Embryonic facial prominence (tissue), 1 donor: ENCODE results near the gene FBRSL1.

Experiments
- DNase-seq: peaks from one replicate; pipeline ENCODE4 v3.0.0-alpha.2; 2016; ENCODE audit errors: extremely low spot score

The FBRSL1 gene

DNA sequence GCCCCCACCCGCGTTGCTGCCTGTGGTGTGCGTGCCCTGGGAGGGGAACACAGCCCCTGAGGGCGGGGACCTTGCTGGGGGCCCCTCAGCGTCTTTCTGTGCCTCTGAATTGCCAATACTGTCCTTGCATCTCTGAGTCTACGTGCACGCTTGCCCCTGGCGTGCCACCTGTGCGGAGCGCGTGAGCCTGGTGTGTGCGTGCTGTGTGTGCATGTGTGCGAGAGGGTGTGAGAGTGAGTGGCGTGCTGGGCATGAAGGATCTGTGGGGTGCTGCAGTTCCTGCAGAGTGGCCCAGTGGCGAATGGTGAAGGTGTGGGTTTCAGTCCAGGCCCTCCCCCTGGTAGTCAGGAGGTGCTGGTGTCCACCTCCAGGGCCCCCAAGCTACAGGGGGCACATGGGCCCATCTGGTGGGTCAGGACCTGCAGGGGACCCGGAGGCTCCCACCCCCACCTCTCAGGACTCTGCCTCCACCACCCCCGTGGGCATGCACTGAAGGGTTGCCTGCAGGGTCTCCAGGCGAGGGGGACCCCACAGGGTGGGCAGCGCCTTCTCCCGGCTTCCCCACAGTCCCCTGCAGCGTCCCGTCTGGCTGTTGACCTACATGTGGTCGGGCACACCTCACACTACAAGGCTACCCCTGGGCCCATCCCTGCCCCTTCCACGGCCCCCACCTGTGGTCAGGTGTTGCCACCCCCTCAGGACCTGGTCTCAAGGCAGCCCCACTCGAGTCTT is 21.0 kb downstream of the FBRSL1 start:
- no peak for DNase-seq

DNA sequence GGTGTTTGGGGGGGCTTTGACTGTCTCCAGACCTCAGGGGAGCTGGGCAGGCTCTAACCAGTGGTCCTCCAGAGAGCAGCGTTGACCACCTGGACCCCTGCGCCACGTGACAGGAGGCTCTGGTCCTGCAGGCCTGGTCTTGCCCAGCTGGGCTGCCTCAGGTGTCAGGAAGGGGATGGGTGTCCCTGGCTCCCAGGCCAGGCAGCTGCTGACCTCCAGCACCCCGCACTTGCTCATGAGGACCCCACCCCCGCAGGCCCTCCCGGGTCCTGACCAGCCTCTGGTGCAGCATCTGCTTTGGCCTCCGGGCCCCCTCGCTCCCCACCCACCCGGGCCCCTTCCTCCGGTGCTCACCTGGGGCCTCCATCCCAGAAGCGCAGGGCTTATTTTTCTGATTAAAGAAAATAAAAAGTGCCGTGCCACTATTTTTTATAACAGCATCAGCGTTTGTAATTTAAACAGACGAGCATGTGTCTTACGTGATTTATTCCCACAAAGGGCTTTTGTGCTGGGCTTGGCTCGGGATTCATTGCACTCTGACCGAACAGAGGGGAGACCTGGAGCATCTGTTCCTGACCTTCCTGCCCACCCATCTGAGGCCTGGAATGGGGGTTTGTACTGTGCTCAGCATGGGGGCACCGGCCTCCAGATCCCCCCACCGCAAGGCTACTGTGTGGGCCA is 21.7 kb downstream of the FBRSL1 start:
- DNase-seq = no peak

DNA sequence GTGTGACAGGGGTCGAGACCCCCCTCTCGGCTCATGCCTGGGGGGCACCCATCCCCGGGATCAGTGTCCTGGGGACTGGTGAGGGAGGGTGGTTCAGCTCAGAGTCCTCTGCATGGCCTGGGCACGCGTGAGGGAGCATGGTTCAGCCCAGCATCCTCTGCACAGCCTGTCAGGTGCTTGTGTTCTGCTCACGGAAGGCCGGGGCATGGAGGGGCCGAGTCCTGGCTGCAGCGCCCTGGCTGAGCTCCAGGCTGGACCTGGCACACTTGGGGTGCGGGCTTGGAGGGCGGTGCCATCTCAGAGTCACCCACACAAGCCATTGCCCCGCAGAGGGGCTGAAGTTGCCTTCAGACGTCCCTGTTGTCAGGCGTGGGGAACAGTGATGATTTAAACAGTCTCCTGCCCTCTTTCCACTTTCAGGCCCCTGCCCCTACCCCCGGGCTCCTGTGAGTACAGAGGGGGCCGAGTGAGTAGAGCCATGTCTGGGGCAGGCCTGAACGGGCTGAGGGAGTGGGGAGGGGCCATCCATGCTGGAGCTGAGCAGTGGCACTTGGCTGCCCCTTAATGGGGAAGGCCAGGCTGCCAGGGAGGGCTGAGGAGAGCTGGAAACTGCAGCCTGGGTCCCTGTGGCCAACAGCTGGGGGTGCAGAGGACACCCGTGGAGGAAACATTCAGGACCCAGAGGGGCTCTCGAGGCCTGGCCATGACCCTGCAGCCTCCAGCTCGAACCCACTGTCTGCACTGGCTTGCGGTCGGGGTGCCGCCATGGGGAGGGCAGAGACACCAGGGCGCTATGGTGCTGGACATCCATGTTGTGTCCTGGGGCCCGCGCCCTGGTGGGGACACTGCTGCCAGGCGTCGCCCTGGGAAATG is 22.5 kb downstream of the FBRSL1 start:
- no peak for DNase-seq

DNA sequence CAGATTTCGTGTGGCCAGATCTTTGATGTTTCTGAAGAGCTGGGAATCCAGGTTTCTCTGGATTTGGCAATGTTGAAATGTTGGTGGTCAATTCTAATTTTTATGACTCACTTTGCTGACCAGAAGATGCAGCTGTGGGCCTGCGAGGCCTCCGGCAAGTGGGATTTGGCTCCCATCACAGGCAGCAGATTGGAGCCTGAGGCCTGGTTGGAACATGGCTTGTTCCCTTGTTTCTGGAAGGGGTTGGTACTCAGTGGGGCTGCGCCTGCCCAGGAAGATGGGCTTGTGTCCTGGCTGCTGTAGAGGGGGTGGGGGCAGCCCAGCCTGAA is 23.1 kb downstream of the FBRSL1 start:
- no peak for DNase-seq

DNA sequence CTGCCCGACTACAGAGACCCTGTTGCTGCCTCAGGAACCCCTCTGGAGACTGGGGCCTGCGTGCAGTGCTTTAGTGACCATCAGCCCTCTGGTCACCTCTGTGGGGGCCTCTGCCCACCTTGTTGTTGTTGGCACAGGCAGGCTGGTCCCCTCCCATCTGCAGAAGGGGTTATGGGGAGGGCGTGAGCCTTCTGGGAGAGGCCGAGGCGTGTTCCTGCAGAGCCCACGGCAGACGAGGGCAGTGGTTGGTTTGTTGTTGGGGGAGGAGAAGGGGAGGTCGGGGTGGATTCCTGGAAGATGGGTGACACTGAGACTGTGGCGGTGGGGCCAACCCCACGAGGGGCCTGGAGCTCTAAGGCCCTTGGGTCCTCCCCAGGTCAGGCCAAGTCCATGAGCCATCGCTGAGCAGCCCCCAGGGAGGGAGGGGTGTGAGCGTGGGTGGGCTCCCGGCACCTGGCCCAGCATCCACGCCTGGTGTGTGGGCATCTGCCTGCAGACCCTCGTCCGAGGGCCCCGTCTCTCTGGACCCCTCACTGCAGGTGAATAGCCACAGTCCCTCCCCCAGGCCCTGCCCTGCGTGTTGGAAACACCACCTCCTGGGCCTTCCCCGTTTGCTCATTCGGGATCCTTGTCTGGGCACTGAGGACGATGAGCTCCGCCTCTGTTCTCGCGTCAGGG is 23.6 kb downstream of the FBRSL1 start:
- DNase-seq = no peak

DNA sequence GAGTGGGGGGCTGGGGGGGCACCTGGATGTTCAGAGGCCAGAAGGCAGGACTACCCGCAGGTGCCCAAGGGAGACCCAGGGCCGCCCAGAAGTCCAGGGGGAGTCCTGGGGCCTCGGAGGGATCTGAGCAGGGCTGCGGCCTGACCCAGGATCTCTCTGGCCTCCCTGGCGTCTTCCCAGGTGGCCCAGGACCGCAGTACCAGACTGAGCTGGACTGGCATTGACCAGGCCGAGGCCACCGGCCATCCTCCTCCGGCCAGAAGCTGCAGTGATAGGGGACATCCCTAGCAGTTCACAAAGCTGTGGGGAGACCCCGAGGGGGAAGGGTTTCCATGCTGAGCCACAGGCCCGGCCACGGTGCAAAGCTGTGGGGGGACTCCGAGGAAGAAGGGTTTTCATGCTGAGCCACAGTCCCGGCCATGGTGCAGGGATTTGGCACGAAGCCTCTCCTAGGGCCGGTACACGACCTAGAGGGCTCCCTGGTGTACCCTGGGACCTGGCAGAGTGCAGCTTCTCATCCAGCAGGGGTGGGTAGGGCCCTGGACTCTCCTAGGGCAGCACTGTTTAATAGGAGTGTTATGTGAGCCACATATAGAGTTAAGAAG is 24.4 kb downstream of the FBRSL1 start:
- no peak for DNase-seq

DNA sequence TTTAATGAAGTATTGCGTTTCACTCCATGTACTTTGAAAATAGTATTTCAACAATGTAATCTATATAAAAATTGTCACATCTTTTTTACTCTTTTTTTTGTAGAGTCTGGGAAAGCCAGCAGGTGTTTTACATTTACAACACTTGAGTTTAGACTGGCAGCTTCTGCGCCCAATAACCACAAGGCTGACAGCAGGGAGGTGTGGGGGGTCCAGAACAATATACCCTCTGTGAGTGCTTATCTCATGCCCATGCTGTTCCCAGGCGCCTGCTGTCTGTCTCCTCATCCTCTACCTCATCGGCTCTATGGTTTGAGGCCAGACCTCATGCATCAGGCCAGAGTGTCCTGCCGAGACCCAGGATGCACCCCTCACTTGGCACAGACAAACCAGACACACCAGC is 24.9 kb downstream of the FBRSL1 start:
- DNase-seq = no peak

DNA sequence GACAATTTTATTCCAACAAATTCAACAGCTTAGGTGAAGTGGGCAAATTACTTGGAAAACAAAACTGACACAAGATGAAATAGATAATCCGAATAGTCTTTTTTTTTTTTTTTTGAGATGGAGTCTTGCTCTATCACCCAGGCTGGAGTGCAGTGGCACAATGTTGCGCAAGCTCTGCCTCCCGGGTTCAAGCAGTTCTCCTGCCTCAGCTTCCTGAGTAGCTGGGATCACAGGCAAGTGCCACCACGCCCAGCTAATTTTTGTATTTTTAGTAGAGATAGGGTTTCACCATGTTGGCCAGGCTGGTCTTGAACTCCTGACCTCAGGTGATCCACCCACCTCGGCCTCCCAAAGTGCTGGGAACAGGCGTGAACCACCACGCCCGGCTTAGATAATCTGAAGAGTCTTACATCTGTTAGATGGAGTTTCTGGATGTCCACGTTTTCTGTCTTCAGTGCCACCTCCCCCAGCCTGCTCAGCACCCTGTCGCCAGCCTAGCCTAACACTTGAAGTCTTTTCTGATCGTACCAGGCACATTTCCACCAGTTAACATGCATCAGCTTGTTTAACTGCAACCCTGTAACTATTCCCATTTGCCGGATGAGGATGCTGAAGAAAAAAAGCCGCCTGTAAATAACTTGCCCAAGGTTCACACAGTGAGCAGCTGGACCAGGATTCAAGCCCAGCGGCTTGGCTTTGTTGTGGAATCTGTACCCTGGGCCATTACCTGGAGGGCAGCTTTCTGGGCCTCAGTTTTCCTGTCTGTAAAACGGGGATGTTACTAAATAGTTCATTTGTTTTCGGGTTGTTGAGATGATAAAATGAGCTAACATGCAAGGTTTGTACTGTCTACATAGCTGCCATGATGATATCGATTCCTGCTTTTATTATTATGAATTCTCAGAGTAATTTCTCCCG is 26.4 kb downstream of the FBRSL1 start:
- no peak for DNase-seq

DNA sequence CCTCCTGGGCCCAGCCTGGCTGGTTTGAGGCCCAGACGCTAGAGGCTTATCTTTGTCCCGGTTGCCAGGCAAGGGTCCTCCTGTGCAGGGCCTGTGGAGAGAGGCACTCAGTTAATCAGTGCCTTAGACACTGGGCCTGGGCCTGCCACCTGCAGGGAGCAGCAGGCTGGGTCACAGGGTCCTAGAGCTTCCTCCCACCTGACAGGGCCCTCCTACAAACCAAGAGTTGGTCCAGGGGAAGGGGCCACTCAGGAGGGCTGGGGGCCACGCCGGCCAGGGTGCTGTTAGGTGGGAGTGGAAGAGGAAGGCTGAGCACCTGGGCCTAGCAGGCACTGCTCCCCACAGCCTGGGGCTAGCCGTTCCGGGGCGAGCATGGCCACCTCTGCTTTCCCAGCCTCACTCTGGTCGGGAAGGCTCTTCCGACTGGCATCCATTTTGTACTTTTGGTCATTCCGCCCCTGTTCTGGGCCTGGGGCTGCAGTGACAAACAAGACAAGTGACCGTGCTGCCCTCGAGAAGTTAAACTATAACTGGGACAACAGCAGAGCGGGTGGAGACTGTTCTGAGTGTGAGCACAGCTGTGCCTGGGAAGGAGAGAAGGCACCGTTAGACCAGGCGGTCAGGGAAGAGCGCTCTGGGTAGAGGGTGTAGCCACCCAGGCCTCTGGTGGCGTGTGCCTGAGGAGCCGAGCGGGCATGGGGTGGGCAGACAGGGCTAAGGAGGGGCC is 27.2 kb downstream of the FBRSL1 start:
- DNase-seq = no peak

DNA sequence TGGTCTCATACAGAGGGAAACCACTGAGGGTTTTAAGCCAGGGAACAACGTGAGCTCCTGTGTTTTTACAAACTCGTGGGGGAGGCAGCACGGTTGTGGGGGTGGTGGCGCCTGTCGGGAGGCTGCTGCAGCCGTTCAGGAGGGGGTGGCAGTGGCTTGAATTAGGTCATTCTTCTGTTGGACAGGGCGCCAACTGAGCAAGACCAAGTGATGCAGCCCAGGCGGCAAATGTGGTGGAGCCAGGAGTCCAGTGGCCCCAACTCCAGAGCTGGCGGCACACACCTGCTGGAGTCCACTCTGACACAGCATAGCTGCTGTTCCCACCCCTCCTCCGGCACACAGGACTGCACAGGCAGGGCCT is 27.8 kb downstream of the FBRSL1 start:
- no peak for DNase-seq

DNA sequence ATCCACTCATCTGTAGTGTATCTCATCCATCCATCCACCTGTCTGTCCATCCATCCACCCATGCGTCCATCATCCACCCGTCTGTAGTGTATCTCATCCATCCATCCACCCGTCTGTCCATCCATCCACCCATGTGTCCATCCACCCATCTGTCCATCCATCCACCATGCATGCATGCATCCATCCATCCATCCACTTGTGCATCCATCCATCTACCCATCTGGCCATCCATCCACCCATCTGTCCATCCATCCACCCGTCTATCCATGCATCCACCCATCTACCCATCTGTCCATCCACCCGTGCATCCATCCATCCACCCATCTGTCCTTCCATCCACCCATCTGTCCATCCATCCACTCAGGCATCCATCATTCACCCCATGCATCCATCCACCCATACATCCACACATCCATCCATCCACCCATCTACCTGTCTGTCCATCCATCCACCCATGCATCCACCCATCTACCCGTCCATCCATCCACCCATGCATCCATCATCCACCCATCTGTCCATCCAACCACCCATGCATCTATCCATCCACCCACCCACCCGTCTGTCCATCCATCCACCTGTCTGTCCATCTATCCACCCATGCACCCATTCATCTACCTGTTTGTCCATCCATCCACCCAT is 28.5 kb downstream of the FBRSL1 start:
- no peak for DNase-seq

DNA sequence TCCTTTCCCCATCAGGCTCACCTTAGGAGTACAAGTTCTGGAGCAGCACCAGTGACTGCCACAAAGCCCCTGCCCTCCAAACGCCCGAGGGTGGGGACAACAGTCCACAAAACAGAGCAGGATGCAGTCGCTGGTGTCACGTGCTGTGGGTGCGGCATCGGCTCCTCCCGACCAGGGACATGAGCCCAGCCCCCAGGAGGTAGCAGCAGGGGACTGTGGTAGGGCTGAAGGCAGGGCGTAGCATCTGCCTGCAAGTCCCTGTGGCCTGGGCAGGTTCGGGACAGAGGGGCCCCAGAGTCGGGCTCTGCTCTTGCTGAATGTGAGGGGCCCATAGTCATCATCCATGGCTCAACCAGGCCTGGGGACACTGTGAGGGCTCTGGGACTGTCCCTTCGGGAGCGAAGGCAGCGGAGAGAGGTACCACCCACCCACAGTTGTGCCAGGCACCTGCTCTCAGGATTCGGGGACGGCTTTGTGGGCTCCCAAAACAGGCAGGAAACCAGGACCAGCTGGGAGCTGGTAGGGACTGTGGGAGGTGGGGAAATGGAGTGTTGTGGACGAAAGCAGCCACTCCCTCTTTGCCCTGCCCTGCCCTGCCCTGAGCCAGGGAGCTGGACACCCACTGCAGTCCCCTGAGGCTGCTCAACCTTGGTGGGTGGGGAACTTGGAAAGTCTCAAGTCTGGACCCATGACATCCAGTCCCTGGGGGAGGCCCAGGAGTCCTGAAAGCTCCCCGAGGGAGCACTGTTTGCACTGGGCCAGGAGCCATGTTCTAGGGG is 30.7 kb downstream of the FBRSL1 start:
- no peak for DNase-seq

DNA sequence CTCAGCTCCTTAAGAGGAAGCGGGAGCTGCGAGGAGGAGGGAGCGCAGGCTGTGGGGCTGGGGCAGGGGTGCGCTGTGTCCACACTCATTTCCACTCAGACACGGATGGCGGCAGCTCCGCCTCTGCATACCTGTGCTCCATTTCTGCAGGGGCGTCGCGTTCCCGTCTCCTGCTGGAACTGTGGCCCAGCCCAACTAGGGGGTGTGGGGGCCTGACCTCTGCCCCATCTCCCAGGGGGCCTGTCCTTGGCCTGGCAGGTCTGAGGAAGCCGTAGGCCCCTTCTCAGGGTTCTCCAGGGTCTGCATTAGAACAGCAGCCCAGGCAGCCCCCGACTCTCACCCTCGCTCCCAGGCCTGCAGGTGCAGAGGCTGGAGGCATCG is 31.2 kb downstream of the FBRSL1 start:
- no peak for DNase-seq

DNA sequence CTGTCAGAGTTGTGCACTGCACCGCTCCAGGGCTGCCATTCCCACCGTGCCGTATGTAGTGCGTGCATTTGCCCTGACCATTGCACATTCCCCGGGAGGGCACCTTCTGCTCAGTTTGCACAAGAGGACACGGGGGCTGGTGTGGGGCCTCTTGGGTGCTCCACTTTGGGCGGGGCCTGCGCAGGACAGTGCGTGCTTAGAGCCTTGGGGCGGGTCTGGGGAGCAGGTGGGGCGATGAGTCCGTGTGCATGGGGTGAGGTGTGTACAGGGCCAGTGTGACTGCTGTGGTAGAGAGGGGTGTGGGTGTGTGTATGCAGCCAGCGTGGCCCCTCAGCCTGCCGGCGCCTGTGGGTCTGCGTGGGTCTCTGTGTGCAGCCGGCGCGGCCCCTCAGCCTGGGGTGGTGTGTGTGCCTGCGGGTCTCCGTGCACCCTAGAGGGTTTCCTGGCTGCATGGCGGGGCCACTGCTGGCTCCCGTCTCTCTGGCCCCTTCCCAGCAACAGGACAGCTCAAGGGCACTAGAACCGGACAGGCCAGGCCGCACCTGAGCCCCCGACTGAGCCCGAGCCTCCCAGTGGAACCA is 31.9 kb downstream of the FBRSL1 start:
- no peak for DNase-seq

DNA sequence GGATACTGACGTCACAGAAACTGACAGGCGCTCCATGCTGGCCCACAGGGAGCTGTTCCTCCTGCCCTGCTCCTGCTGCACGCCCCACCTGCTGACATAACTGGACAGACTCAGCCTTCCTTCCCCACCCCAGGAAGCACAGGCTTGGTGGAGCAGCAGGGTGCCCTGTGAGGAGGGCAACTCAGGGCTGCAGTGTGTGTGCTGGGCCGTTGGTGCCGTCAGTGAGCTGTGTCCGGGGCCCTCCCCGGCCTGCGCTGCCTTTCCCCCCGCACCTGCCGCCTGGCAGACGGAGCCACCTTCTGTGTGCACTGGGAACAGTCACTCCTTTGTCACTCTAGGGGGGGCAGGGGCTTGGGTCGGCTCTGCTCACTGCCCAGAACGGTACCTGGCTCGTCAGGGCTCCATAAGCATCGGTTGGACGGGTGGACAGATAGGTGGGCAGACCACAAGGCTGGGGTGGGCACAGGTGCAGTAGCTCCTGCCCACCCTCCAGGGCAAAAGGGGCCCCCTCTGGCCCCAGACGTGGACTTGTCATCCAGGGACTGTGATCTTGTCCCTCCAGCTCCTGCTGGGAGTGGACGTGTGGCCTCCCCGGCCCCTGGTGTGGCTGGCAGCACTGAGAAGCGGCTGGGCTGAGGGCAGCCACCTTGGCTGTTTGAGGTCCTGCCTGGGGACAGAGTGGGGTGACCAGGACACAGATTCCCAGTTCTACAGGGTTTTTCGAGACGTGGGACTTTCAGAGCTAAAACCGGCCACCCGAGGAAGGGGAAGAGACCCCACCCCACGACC is 32.8 kb downstream of the FBRSL1 start:
- no peak for DNase-seq

DNA sequence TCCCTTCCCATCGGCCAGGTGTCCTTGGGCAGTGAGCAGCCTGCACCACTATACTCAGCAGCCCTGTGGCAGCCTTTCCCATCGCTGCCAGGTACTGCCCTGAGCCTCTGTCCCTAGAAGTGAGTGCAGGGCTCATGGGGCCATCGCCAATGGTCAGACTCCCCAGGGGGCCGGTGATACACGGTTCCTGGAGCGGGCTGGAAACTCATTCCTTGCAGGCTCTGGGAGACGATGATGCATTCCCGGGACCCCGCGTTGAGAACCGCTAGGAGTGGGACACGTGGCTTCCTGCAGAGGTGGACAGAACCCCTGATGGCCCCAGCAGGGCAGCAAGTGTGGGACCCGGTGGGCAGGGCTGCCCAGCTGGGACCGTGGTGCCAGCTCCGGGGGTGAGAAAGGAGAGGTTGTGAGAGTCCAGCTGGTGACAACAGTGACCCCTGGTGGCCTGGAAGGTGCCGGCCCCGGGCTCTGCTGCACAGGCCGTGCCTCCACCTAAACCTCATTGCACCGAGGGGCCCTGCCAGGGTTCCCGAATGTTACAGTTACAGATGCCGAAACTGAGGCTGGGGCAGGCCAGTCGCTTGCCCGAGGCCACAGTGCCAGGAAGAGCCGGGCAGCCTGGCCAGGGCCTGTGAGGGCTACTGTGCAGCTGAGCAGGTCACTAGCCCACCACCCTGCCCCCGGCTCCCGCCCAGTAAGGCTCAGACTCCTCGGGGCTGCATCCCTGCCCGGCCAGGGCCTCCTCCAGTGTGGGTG is 33.8 kb downstream of the FBRSL1 start:
- no peak for DNase-seq

DNA sequence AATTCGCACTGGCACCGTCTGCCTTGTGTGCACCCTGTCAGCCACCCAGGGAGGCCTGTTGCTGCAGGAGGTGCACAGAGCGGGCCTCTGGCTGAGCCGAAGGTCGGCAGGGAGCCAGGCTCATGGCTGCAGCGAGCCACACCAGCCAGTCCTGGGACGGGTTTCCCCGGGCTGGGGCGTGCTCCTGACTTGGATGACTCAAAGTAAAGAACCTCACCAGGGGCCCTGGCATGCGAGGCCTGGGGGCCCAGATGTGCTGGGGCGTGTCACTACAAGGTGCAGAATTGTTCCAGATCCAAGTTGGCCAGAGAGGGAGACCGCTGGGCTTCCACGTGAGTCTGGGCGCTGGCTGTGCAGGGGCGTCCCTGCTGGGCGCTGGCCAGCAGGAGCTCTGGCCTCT is 34.5 kb downstream of the FBRSL1 start:
- no peak for DNase-seq
